Psoas muscle (tissue), 8 donors: ENCODE results near the gene NOL11. TPM values are rescaled to one million over a fixed set of nuclear protein-coding genes. Genes with fewer than 3 reads are reported as not detected.

Source experiments
- ATAC-seq, 4 donors: fragments of 200-7000 bp; cut with Tn5 transposase; one replicate each; pipeline ENCODE4 v1.9.1; 2020; ENCODE audit warnings: moderate library complexity in 3 of 4, mild to moderate bottlenecking in 2 of 4
- DNase-seq, 2 donors: peaks; one replicate each; pipeline ENCODE4 v3.0.0-alpha.2; 2020
- H3K27ac ChIP-seq: fragments of 200-600 bp; one replicate; pipeline ENCODE4 v1.8.0; 2022
- H3K27me3 ChIP-seq, 3 donors: fragments of 200-600 bp in 1 of 3; one replicate each; pipeline versions ENCODE4 v1.6.1 to v1.8.0; 2013 to 2022; ENCODE audit warnings: low read length in 2 of 3, mild to moderate bottlenecking in 2 of 3, moderate library complexity in 1 of 3; ENCODE audit not compliant: insufficient read depth in 3 of 3
- H3K36me3 ChIP-seq, 2 donors: fragments of 200-600 bp in 1 of 2; one replicate each; pipeline versions ENCODE4 v1.6.1 to v1.8.0; 2013 to 2022; ENCODE audit warnings: low read depth in 1 of 2, mild to moderate bottlenecking in 1 of 2, moderate library complexity in 1 of 2; ENCODE audit not compliant: insufficient read depth in 1 of 2
- H3K4me1 ChIP-seq: fragments of 200-600 bp; one replicate; pipeline ENCODE4 v1.8.0; 2022
- H3K4me3 ChIP-seq: fragments of 200-600 bp; one replicate; pipeline ENCODE4 v1.8.0; 2022; ENCODE audit warnings: mild to moderate bottlenecking
- H3K9me3 ChIP-seq: fragments of 200-600 bp; one replicate; pipeline ENCODE4 v1.8.0; 2022
- CTCF ChIP-seq: fragments of 200-600 bp; IDR thresholded peaks from one replicate; pipeline ENCODE4 v1.8.0; 2022; ENCODE audit warnings: antibody characterized with exemption
- WGBS, 3 donors: extraction: QIAGEN DNeasy Blood & Tissue Kit; methylation state at CpG; one replicate each; pipeline versions ENCODE4 v1.1.6 to v1.1.7; 2013; 5-methylcytosine and 5-hydroxymethylcytosine counted together
- intact Hi-C, 2 donors: fragments of 100-400 bp; cut with DNase I; formaldehyde crosslinking; loops; one replicate each; pipeline versions ENCODE4 v1.11.0 to v1.14.2; 2022
- polyA plus RNA-seq, 3 donors: library from polyadenylated mRNA; stranded (reverse); fragments of 200-250 nt; gene quantifications; one replicate each; pipeline ENCODE4 v1.2.3, GENCODE V29; 2013
- total RNA-seq, 4 donors: library from RNA; stranded (reverse); fragmentation: NEBNext Ultra II Directional in 2 of 4; extraction: Animal tissue kit (Norgen Biotek cat#: 25700) in 2 of 4; gene quantifications; one replicate each; pipeline versions ENCODE4 v1.2.1 to v1.2.4, GENCODE V29; 2021 to 2023
- donor health status: healthy with polysubstance abuse.
- donor health status: DM: no; HTN: no; CAD: no; lungs with moderate emphysema.
- donor health status: Bipolar disorder and iron deficiency.
- donor health status: healthy.
- donor health status: DM: yes; HTN: yes; CAD: no.
- donor health status: DM: no; HTN: no; CAD: no.
- donor health status: DM: no; HTN: no; CAD: no.
- donor health status: DM: yes; HTN: yes; CAD: no.

The NOL11 gene
- total and polyA plus RNA-seq, 7 donors = 29.9 to 53.6 (median 33.5) TPM

GRCh38 chr17:67765623-67766022, 47.9 kb downstream of the NOL11 start:
- Histone ChIP-seq H3K27ac (no peak overlapping the region), H3K4me3 (no peak overlapping the region), H3K4me1 (no peaks in the 10 kb centered on the region), H3K36me3 (no peaks in the 10 kb centered on the region), H3K27me3 (no peaks in the 10 kb centered on the region), H3K9me3 (no peaks in the 10 kb centered on the region)
- intact Hi-C loops = no loop called here
- TF ChIP-seq CTCF = no peak
- WGBS, 3 donors = 81 to 95% (median 93%) methylated on average over 2 of the region's 2 CpGs
- no peak for DNase-seq
- no peak for ATAC-seq

GRCh38 chr17:67769231-67769630, 51.5 kb downstream of the NOL11 start:
- H3K4me3 ChIP-seq = no peak overlapping the region
- no peaks in the 10 kb centered on the region for H3K4me1 ChIP-seq
- DNase-seq (no peak), ATAC-seq (no peak)
- H3K36me3 ChIP-seq = no peaks in the 10 kb centered on the region
- no peaks in the 10 kb centered on the region for H3K9me3 ChIP-seq
- intact Hi-C loops = no loop called here
- H3K27ac ChIP-seq = no peak overlapping the region
- H3K27me3 ChIP-seq = no peaks in the 10 kb centered on the region
- no peak for TF ChIP-seq CTCF
- WGBS, 3 donors = 56 to 65% (median 63%) methylated on average over 5 of the region's 5 CpGs

- DNase-seq = no peak
- no peaks in the 10 kb centered on the region for H3K27me3 ChIP-seq
- no peaks in the 10 kb centered on the region for H3K9me3 ChIP-seq
- 85 to 89% (median 85%) methylated on average over 3 of the region's 3 CpGs for WGBS, 3 donors
- intact Hi-C loops = no loop called here
- H3K36me3 ChIP-seq = no peaks in the 10 kb centered on the region
- no peak for TF ChIP-seq CTCF
- no peak overlapping the region for H3K4me3 ChIP-seq
- no peak for ATAC-seq
- no peak overlapping the region for H3K27ac ChIP-seq
- no peaks in the 10 kb centered on the region for H3K4me1 ChIP-seq
Measured at GRCh38 chr17:67770539-67770938, 52.8 kb downstream of the NOL11 start.

GRCh38 chr17:67772679-67773078, 54.9 kb downstream of the NOL11 start:
- WGBS, 3 donors = 90 to 93% (median 91%) methylated on average over 7 of the region's 7 CpGs
- Histone ChIP-seq H3K4me1 (no peaks in the 10 kb centered on the region), H3K27ac (no peak overlapping the region), H3K36me3 (no peaks in the 10 kb centered on the region), H3K27me3 (no peaks in the 10 kb centered on the region), H3K4me3 (no peak overlapping the region), H3K9me3 (no peaks in the 10 kb centered on the region)
- no peak for DNase-seq
- no peak for TF ChIP-seq CTCF
- no peak for ATAC-seq
- intact Hi-C loops = no loop called here

- intact Hi-C loops = no loop called here
- no peak overlapping the region for H3K4me3 ChIP-seq
- H3K27me3 ChIP-seq = no peaks in the 10 kb centered on the region
- no peak for ATAC-seq
- H3K27ac ChIP-seq = no peak overlapping the region
- H3K36me3 ChIP-seq = no peaks in the 10 kb centered on the region
- no peak for TF ChIP-seq CTCF
- DNase-seq = no peak
- WGBS, 3 donors = 65 to 73% (median 71%) methylated on average over 7 of the region's 7 CpGs
- no peaks in the 10 kb centered on the region for H3K9me3 ChIP-seq
- no peaks in the 10 kb centered on the region for H3K4me1 ChIP-seq
Measured at GRCh38 chr17:67773246-67773645, 55.5 kb downstream of the NOL11 start.
